Keratinocyte (primary cell): ENCODE results near the gene VCAM1. TPM values are rescaled to one million over a fixed set of nuclear protein-coding genes. Genes with fewer than 3 reads are reported as not detected.

ENCODE experiments used
- DNase-seq: peaks from one replicate; pipeline ENCODE4 v3.0.0-alpha.2; 2011; ENCODE audit warnings: low read depth, missing footprints, low spot score
- FAIRE-seq: peaks from 2 replicates; lab custom pipeline; 2011; peaks lifted over from hg19 to GRCh38; lab: Jason Lieb, UNC
- H2AFZ ChIP-seq: 2 replicates; pipeline ENCODE4 v1.6.0; 2012; ENCODE audit warnings: low read length, control low read depth, inconsistent platforms; ENCODE audit not compliant: control insufficient read depth
- H3K27ac ChIP-seq: 2 replicates; pipeline ENCODE4 v1.5.1; 2011; ENCODE audit warnings: low read length; ENCODE audit not compliant: control insufficient read depth, insufficient read depth
- H3K27me3 ChIP-seq: 3 replicates; pipeline ENCODE4 v1.6.0; 2011; ENCODE audit warnings: low read length; ENCODE audit not compliant: control insufficient read depth, insufficient read depth; ENCODE audit errors: extremely low read depth
- H3K36me3 ChIP-seq, 2 experiments: 2 replicates in 1 of 2; 3 replicates in 1 of 2; pipeline ENCODE4 v1.5.1; 2011; ENCODE audit warnings: low read length in 2 of 2, mild to moderate bottlenecking in 1 of 2; ENCODE audit not compliant: control insufficient read depth in 2 of 2, insufficient read depth in 2 of 2; ENCODE audit errors: extremely low read depth in 1 of 2
- H3K4me1 ChIP-seq: 3 replicates; pipeline ENCODE4 v1.5.1; 2011; ENCODE audit warnings: low read length; ENCODE audit not compliant: control insufficient read depth, insufficient read depth; ENCODE audit errors: extremely low read depth
- H3K4me2 ChIP-seq: 3 replicates; pipeline ENCODE4 v1.6.0; 2011; ENCODE audit warnings: low read depth, low read length; ENCODE audit not compliant: control insufficient read depth, insufficient read depth; ENCODE audit errors: extremely low read depth
- H3K4me3 ChIP-seq, 3 experiments: fragments of 200-600 bp in 1 of 3; sonication (generic) in 1 of 3; 2 replicates in 2 of 3; 3 replicates in 1 of 3; pipeline ENCODE4 v1.5.1; 2011 to 2016; ENCODE audit warnings: low read length in 3 of 3, mild to moderate bottlenecking in 3 of 3, control low read depth in 2 of 3, inconsistent platforms in 1 of 3, low read depth in 1 of 3, mixed read lengths in 1 of 3, mixed run types in 1 of 3, moderate library complexity in 1 of 3; ENCODE audit not compliant: control insufficient read depth in 2 of 3, insufficient read depth in 2 of 3; ENCODE audit errors: extremely low read depth in 1 of 3
- H3K79me2 ChIP-seq: 2 replicates; pipeline ENCODE4 v1.6.0; 2012; ENCODE audit warnings: low read length; ENCODE audit not compliant: control insufficient read depth, insufficient read depth
- H3K9ac ChIP-seq: 3 replicates; pipeline ENCODE4 v1.6.0; 2011; ENCODE audit warnings: low read length; ENCODE audit not compliant: control insufficient read depth, insufficient read depth; ENCODE audit errors: extremely low read depth
- H3K9me1 ChIP-seq: 3 replicates; pipeline ENCODE4 v1.6.0; 2011; ENCODE audit warnings: low read length; ENCODE audit not compliant: control insufficient read depth, insufficient read depth; ENCODE audit errors: extremely low read depth
- H3K9me3 ChIP-seq: 2 replicates; pipeline ENCODE4 v1.5.1; 2012; ENCODE audit warnings: low read depth, low read length; ENCODE audit not compliant: control insufficient read depth
- H4K20me1 ChIP-seq: 3 replicates; pipeline ENCODE4 v1.6.0; 2011; ENCODE audit warnings: low read length; ENCODE audit not compliant: control insufficient read depth, insufficient read depth; ENCODE audit errors: extremely low read depth
- EZH2 ChIP-seq: IDR thresholded peaks from one replicate; pipeline ENCODE4 v1.6.1; 2012; ENCODE audit warnings: inconsistent platforms, mild to moderate bottlenecking, low read length, moderate library complexity
- dilution Hi-C: fragments of 300-500 bp; cut with MboI; formaldehyde crosslinking; loops from one replicate; pipeline ENCODE4 v1.7.0; 2020; ENCODE audit warnings: low sequenced_read_pairs; ENCODE audit not compliant: extremely low pct_ligation_motif_present
- polyA plus RNA-seq, 5 experiments: library from polyadenylated mRNA; depleted of rRNA in 3 of 5; stranded (reverse) in 3 of 5; stranded (forward) in 1 of 5; unstranded in 1 of 5; fragments of >200 nt; gene quantifications; 1 replicate in 1 of 5; 2 replicates in 3 of 5; 3 replicates in 1 of 5; pipeline versions ENCODE4 v1.2.1 to v1.2.3, GENCODE V29; 2011 to 2012; ENCODE audit warnings: missing spikeins in 2 of 5, low read depth in 1 of 5, low replicate concordance in 1 of 5
- TF ChIP-seq, protein P1 (sequence below), 3 experiments: IDR thresholded peaks in 1 of 3; conservative IDR thresholded peaks in 1 of 3; optimal IDR thresholded peaks in 1 of 3; 2 replicates in 2 of 3; 3 replicates in 1 of 3; pipeline versions ENCODE3 to v1.5.1; 2011; ENCODE audit warnings: low read length in 3 of 3, mild to moderate bottlenecking in 3 of 3, moderate library complexity in 2 of 3, control low read depth in 1 of 3, inconsistent platforms in 1 of 3; ENCODE audit not compliant: insufficient read depth in 2 of 3; ENCODE audit errors: extremely low read depth in 1 of 3

Gene VCAM1
- polyA plus RNA-seq, 1 donor (not counting 4 experiments of a cell fraction or from before 2014, with no cell fraction given), result not detected

DNA sequence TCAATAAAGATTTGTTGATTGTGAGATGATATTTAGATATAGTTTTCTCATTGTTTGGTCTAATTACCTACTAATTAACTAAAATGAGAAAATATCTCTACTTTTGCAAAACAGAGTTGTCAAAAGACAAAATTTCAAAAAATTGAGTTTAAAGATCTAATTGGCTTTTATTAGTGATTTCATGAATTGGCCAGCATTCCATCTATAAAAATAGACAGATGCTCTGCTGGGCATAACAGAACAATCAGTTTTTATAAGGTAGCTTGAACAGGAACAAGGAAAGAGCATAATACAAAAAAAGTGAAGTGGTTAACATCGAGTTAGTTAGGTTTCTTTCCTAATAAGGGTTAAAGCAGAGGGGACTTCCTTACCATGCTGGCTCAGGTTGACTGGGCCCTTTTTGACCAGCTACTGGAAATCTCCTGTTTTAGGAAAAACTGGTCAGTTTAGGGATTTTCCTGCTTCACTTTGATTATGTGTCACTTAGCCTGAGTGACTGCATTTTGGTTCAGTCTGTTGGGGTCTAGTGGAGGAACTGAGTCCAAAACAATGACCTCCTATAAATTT is 63.0 kb downstream of the VCAM1 start:
- dilution Hi-C loops, result no loop called here
- Histone ChIP-seq H4K20me1 (no peaks in the 10 kb centered on the region), H3K9me1 (no peaks in the 10 kb centered on the region), H3K9ac (no peak overlapping the region), H3K27me3 (no peaks in the 10 kb centered on the region), H2AFZ (no peak overlapping the region), H3K4me3 (no peak overlapping the region), H3K27ac (no peak overlapping the region), H3K4me2 (no peak overlapping the region), H3K79me2 (no peaks in the 10 kb centered on the region), H3K36me3 (no peaks in the 10 kb centered on the region), H3K9me3 (no peaks in the 10 kb centered on the region), H3K4me1 (no peaks in the 10 kb centered on the region)
- no peak for TF ChIP-seq EZH2
- FAIRE-seq (no peak), DNase-seq (no peak)

DNA sequence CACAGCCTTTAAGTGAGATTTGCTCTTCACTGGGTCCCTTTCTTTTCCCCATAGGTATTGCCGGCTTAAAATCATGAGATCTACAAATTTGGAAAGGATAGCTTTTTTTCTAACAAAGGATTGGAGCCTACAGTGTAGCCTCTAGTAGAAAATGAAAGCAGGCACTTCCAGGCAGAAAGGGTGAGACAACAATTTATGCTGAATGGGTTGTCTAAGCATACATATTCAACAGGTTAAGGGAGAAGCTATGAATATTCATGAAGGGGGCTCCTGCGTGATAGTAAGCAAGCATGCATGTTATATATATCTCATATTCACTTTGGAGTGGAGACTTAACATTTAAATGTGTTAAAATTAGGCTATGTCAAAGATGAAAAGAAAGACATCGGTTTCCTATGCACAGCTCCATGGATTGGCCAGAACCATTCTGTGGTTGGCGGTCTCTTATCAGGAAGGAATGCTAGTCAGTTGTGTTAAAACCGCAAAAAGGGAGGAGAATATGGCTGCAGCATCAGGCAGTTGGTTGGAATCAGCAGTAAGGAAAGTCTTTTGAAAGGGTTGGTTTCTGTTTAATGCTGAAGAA is 66.0 kb downstream of the VCAM1 start:
- Histone ChIP-seq H3K9me1 (no peaks in the 10 kb centered on the region), H3K27me3 (no peaks in the 10 kb centered on the region), H2AFZ (no peak overlapping the region), H3K4me2 (no peak overlapping the region), H3K9me3 (no peaks in the 10 kb centered on the region), H3K79me2 (no peaks in the 10 kb centered on the region), H3K36me3 (no peaks in the 10 kb centered on the region), H3K4me1 (no peaks in the 10 kb centered on the region), H3K9ac (no peak overlapping the region), H4K20me1 (no peaks in the 10 kb centered on the region), H3K27ac (no peak overlapping the region), H3K4me3 (no peak overlapping the region)
- FAIRE-seq, result no peak
- dilution Hi-C loops, result no loop called here
- no peak for DNase-seq
- TF ChIP-seq, protein P1, sequence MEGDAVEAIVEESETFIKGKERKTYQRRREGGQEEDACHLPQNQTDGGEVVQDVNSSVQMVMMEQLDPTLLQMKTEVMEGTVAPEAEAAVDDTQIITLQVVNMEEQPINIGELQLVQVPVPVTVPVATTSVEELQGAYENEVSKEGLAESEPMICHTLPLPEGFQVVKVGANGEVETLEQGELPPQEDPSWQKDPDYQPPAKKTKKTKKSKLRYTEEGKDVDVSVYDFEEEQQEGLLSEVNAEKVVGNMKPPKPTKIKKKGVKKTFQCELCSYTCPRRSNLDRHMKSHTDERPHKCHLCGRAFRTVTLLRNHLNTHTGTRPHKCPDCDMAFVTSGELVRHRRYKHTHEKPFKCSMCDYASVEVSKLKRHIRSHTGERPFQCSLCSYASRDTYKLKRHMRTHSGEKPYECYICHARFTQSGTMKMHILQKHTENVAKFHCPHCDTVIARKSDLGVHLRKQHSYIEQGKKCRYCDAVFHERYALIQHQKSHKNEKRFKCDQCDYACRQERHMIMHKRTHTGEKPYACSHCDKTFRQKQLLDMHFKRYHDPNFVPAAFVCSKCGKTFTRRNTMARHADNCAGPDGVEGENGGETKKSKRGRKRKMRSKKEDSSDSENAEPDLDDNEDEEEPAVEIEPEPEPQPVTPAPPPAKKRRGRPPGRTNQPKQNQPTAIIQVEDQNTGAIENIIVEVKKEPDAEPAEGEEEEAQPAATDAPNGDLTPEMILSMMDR (optimal IDR thresholded peaks at IDR 0.05 in 1 of 3, IDR thresholded peaks at IDR 0.05 in 1 of 3, conservative IDR thresholded peaks at IDR 0.05 in 1 of 3; ENCODE audit: extremely low read depth in 1 of 3, insufficient read depth in 2 of 3, low read length in 3 of 3), result no peak
- no peak for TF ChIP-seq EZH2
